Vagina (tissue), 2 donors: Measurements from ENCODE around the gene AKAP6. TPM values are rescaled to one million over a fixed set of nuclear protein-coding genes. Genes with fewer than 3 reads are reported as not detected.

Experiments used
- DNase-seq, 2 donors: peaks; one replicate each; pipeline ENCODE4 v3.0.0-alpha.2; 2017; ENCODE audit errors: extremely low spot score in 2 of 2
- H3K27ac ChIP-seq: fragments of 200-600 bp; sonication (generic); one replicate; pipeline ENCODE4 v1.5.1; 2019
- H3K27me3 ChIP-seq: fragments of 200-600 bp; sonication (generic); one replicate; pipeline ENCODE4 v1.5.1; 2019
- H3K36me3 ChIP-seq, 2 donors: fragments of 200-600 bp; sonication (generic); one replicate each; pipeline ENCODE4 v1.5.1; 2017 to 2019
- H3K4me1 ChIP-seq: fragments of 200-600 bp; sonication (generic); one replicate; pipeline ENCODE4 v1.5.1; 2019
- H3K4me3 ChIP-seq, 2 donors: fragments of 200-600 bp; sonication (generic); 1 replicate in 1 of 2; 2 replicates in 1 of 2; pipeline ENCODE4 v1.5.1; 2016 to 2019
- H3K9me3 ChIP-seq: fragments of 200-600 bp; sonication (generic); one replicate; pipeline ENCODE4 v1.5.1; 2019
- POLR2A ChIP-seq, 2 donors: fragments of 450-650 bp; IDR thresholded peaks; one replicate each; pipeline ENCODE4 v1.6.1; 2017; ENCODE audit warnings: antibody characterized with exemption in 2 of 2, mild to moderate bottlenecking in 2 of 2, moderate library complexity in 2 of 2
- POLR2AphosphoS5 ChIP-seq, 2 donors: sonication (generic); formaldehyde crosslinking; IDR thresholded peaks; one replicate each; pipeline ENCODE4 v1.9.0; 2017; ENCODE audit warnings: antibody characterized with exemption in 2 of 2, mild to moderate bottlenecking in 2 of 2, low read depth in 1 of 2; ENCODE audit not compliant: insufficient read depth in 1 of 2
- intact Hi-C: fragments of 100-400 bp; cut with DNase I; formaldehyde crosslinking; loops from one replicate; pipeline ENCODE4 v1.15.1; 2023
- total RNA-seq: library from RNA; depleted of rRNA; stranded (reverse); fragments of >200 nt; gene quantifications from one replicate; pipeline ENCODE4 v1.2.3, GENCODE V29; 2016
- TF ChIP-seq, protein P1 (sequence below), 3 experiments: fragments of 450-650 bp in 2 of 3; fragments of 200-600 bp in 1 of 3; sonication (generic) in 1 of 3; IDR thresholded peaks; one replicate each; pipeline ENCODE4 v1.5.1; 2017 to 2019; ENCODE audit warnings: antibody characterized with exemption in 3 of 3, mild to moderate bottlenecking in 2 of 3, moderate library complexity in 2 of 3

Gene AKAP6
- total RNA-seq, 1 donor from 2014 or later, result 3.9 TPM

DNA sequence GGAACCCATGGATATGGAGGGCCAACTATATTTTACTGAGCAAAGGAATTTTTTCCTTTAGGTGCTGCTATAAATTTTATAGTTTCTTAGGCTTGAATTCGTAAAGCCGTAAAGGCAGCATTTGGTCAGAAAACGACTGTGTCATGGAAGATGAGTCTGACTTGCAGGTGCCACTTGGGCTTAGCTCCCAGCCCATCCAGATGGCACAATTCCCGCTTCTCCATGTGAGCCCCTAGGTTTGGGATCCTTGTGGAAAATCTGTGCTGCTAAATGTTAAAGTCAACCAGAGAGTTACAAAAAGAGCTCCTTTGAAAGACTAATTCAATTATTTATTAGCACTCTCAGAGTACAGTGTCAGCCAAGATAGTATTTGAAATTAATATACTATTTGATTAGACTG lies 489.5 kb downstream of the AKAP6 start:
- TF ChIP-seq POLR2A (IDR thresholded peaks at IDR 0.05) (no peak), POLR2AphosphoS5 (IDR thresholded peaks at IDR 0.05; ENCODE audit: insufficient read depth in 1 of 2, low read depth in 1 of 2) (no peak)
- TF ChIP-seq, protein P1, sequence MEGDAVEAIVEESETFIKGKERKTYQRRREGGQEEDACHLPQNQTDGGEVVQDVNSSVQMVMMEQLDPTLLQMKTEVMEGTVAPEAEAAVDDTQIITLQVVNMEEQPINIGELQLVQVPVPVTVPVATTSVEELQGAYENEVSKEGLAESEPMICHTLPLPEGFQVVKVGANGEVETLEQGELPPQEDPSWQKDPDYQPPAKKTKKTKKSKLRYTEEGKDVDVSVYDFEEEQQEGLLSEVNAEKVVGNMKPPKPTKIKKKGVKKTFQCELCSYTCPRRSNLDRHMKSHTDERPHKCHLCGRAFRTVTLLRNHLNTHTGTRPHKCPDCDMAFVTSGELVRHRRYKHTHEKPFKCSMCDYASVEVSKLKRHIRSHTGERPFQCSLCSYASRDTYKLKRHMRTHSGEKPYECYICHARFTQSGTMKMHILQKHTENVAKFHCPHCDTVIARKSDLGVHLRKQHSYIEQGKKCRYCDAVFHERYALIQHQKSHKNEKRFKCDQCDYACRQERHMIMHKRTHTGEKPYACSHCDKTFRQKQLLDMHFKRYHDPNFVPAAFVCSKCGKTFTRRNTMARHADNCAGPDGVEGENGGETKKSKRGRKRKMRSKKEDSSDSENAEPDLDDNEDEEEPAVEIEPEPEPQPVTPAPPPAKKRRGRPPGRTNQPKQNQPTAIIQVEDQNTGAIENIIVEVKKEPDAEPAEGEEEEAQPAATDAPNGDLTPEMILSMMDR (IDR thresholded peaks at IDR 0.05), result no peak
- H3K4me1 ChIP-seq, result no peaks in the 10 kb centered on the region
- no peaks in the 10 kb centered on the region for H3K36me3 ChIP-seq
- H3K27ac ChIP-seq, result no peak overlapping the region
- H3K9me3 ChIP-seq, result no peaks in the 10 kb centered on the region
- H3K27me3 ChIP-seq, result no peaks in the 10 kb centered on the region
- intact Hi-C loops, result no loop called here
- H3K4me3 ChIP-seq, result no peak overlapping the region
- DNase-seq, result no peak

DNA sequence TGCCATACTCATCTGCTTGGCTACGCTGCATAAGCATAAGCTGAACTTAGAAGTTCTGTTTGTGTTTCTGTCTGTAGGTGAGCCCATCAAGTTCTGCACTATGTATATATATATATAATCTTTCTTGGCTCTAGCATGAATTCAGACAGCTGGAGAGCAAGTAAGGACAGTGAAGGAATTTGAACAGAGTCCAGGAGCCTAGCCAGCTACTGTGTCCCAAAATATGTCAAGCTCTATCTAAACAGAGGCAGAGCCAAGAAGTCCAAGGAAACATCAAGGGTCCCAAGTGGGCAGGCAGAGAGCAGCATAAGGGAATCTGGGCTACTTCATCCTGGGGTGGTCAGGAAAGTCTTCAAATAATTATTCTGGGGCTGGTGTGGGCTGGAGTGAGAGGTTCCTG lies 491.1 kb downstream of the AKAP6 start:
- no peaks in the 10 kb centered on the region for H3K27me3 ChIP-seq
- no peaks in the 10 kb centered on the region for H3K9me3 ChIP-seq
- no peak for DNase-seq
- intact Hi-C loops, result no loop called here
- H3K36me3 ChIP-seq, result no peaks in the 10 kb centered on the region
- H3K4me3 ChIP-seq, result no peak overlapping the region
- H3K4me1 ChIP-seq, result no peaks in the 10 kb centered on the region
- no peak overlapping the region for H3K27ac ChIP-seq
- TF ChIP-seq, protein P1 (IDR thresholded peaks at IDR 0.05), result no peak
- TF ChIP-seq POLR2AphosphoS5 (IDR thresholded peaks at IDR 0.05; ENCODE audit: insufficient read depth in 1 of 2, low read depth in 1 of 2) (no peak), POLR2A (IDR thresholded peaks at IDR 0.05) (no peak)

DNA sequence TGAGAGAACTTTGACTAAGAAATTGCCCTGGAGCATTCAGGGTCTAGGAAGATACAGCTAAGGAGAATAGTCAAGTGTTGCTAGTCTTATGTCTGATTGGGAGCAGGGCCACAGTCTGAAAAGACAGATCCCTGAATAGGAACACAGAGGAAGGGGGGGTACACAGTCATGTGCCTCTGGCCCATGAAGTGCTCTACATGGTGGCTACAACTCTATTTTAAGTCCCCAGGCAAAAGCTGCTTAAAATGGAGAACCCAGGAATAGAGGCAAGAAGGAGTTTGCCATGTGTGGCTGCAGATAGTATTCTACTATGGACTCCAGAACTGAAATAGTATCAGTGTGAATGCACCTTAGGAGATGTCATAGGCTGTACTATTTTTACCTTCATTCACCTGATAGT lies 491.6 kb downstream of the AKAP6 start:
- Histone ChIP-seq H3K27ac (no peak overlapping the region), H3K27me3 (no peaks in the 10 kb centered on the region), H3K4me1 (no peaks in the 10 kb centered on the region), H3K36me3 (no peaks in the 10 kb centered on the region), H3K4me3 (no peak overlapping the region), H3K9me3 (no peaks in the 10 kb centered on the region)
- no peak for DNase-seq
- intact Hi-C loops, result no loop called here
- TF ChIP-seq POLR2A (IDR thresholded peaks at IDR 0.05) (no peak), POLR2AphosphoS5 (IDR thresholded peaks at IDR 0.05; ENCODE audit: insufficient read depth in 1 of 2, low read depth in 1 of 2) (no peak)
- TF ChIP-seq, protein P1 (IDR thresholded peaks at IDR 0.05), result no peak

DNA sequence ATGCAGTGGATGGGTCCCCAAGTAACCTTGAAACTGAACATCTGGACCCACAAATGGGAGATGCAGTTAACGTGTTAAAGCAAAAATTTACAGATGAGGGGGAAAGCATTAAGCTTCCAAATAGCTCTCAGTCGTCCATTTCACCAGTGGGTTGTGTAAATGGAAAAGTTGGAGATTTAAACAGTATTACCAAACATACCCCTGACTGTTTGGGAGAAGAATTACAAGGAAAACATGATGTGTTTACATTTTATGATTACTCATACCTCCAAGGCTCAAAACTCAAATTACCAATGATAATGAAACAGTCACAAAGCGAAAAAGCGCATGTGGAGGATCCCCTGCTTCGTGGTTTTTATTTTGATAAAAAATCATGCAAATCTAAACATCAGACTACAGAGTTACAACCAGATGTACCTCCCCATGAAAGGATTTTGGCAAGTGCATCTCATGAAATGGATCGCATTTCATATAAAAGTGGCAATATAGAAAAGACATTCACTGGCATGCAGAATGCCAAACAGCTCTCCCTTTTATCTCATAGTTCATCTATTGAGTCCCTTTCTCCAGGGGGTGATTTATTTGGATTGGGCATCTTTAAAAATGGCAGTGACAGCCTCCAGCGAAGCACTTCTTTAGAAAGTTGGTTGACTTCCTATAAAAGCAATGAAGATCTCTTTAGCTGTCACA lies 493.0 kb downstream of the AKAP6 start:
- no peaks in the 10 kb centered on the region for H3K36me3 ChIP-seq
- no peak overlapping the region for H3K27ac ChIP-seq
- no peaks in the 10 kb centered on the region for H3K9me3 ChIP-seq
- TF ChIP-seq, protein P1 (IDR thresholded peaks at IDR 0.05), result no peak
- TF ChIP-seq POLR2AphosphoS5 (IDR thresholded peaks at IDR 0.05; ENCODE audit: insufficient read depth in 1 of 2, low read depth in 1 of 2) (no peak), POLR2A (IDR thresholded peaks at IDR 0.05) (no peak)
- no peak for DNase-seq
- no peak overlapping the region for H3K4me3 ChIP-seq
- H3K27me3 ChIP-seq, result no peaks in the 10 kb centered on the region
- no peaks in the 10 kb centered on the region for H3K4me1 ChIP-seq
- intact Hi-C loops, result no loop called here

DNA sequence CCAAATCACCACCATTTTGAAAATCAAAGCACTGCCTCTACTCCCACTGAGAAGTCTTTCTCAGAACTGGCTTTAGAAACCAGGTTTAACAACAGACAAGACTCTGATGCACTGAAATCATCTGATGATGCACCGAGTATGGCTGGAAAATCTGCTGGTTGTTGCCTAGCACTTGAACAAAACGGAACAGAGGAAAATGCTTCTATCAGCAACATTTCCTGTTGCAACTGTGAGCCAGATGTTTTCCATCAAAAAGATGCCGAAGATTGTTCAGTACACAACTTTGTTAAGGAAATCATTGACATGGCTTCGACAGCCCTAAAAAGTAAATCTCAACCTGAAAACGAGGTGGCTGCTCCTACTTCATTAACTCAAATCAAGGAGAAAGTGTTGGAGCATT lies 494.6 kb downstream of the AKAP6 start:
- H3K36me3 ChIP-seq, result no peaks in the 10 kb centered on the region
- TF ChIP-seq, protein P1 (IDR thresholded peaks at IDR 0.05), result no peak
- TF ChIP-seq POLR2A (IDR thresholded peaks at IDR 0.05) (no peak), POLR2AphosphoS5 (IDR thresholded peaks at IDR 0.05; ENCODE audit: insufficient read depth in 1 of 2, low read depth in 1 of 2) (no peak)

More for the DNA sequence above, 494.6 kb downstream of the AKAP6 start:
- no peak overlapping the region for H3K4me3 ChIP-seq
- H3K27me3 ChIP-seq, result no peaks in the 10 kb centered on the region
- H3K27ac ChIP-seq, result no peak overlapping the region
- DNase-seq, result no peak
- no peaks in the 10 kb centered on the region for H3K9me3 ChIP-seq
- no peaks in the 10 kb centered on the region for H3K4me1 ChIP-seq
- intact Hi-C loops, result no loop called here
